Heart right ventricle (tissue), 16 donors: Measurements from ENCODE around the gene ADGRD1. TPM values are rescaled to one million over a fixed set of nuclear protein-coding genes. Genes with fewer than 3 reads are reported as not detected.
"Not testable (repeated sequence)": the region's sequence is repeated elsewhere in the genome, so short reads cannot be mapped to it uniquely, and the experiment has no call there.

Source experiments
- ATAC-seq, 8 donors: fragments of 200-7000 bp; cut with Tn5 transposase; one replicate each; pipeline ENCODE4 v1.9.1; 2020; ENCODE audit warnings: mild to moderate bottlenecking in 8 of 8, moderate library complexity in 8 of 8, moderate number of reproducible peaks in 1 of 8
- DNase-seq, 2 donors: peaks; one replicate each; pipeline ENCODE4 v3.0.0-alpha.2; 2020
- H3K27ac ChIP-seq, 10 donors: fragments of 200-600 bp; sonication (generic) in 2 of 10; one replicate each; pipeline versions ENCODE4 v1.5.0 to v1.8.0; 2020 to 2022; ENCODE audit warnings: mild to moderate bottlenecking in 3 of 10
- H3K27me3 ChIP-seq, 7 donors: fragments of 200-600 bp; one replicate each; pipeline ENCODE4 v1.8.0; 2021 to 2022; ENCODE audit warnings: mild to moderate bottlenecking in 2 of 7
- H3K36me3 ChIP-seq, 9 donors: fragments of 200-600 bp; sonication (generic) in 1 of 9; one replicate each; pipeline versions ENCODE4 v1.5.0 to v1.8.0; 2020 to 2022; ENCODE audit warnings: mild to moderate bottlenecking in 2 of 9
- H3K4me1 ChIP-seq, 9 donors: fragments of 200-600 bp; sonication (generic) in 1 of 9; one replicate each; pipeline versions ENCODE4 v1.5.0 to v1.8.0; 2020 to 2022; ENCODE audit warnings: mild to moderate bottlenecking in 4 of 9
- H3K4me3 ChIP-seq, 10 donors: fragments of 200-600 bp; sonication (generic) in 2 of 10; one replicate each; pipeline versions ENCODE4 v1.5.0 to v1.8.0; 2020 to 2022; ENCODE audit warnings: mild to moderate bottlenecking in 7 of 10, moderate library complexity in 2 of 10
- H3K9me3 ChIP-seq, 11 donors: fragments of 200-600 bp in 10 of 11; sonication (generic) in 2 of 11; one replicate each; pipeline versions ENCODE4 v1.5.0 to v1.8.0; 2013 to 2022; ENCODE audit warnings: mild to moderate bottlenecking in 2 of 11, control low read depth in 1 of 11, moderate library complexity in 1 of 11
- WGBS, 2 donors: extraction: QIAGEN DNeasy Blood & Tissue Kit; methylation state at CpG; one replicate each; pipeline ENCODE4 v1.1.7; 2013; ENCODE audit warnings: inconsistent platforms in 1 of 2; 5-methylcytosine and 5-hydroxymethylcytosine counted together
- intact Hi-C, 10 donors: fragments of 100-400 bp; cut with DNase I; formaldehyde crosslinking; loops; one replicate each; pipeline versions ENCODE4 v1.11.1 to v1.14.2; 2022
- polyA plus RNA-seq, 2 donors: library from polyadenylated mRNA; stranded (reverse); fragments of 200-250 nt; gene quantifications; one replicate each; pipeline ENCODE4 v1.2.3, GENCODE V29; 2013
- total RNA-seq, 10 donors: library from RNA; stranded (reverse); fragmentation: NEBNext Ultra II Directional in 3 of 10; extraction: Animal tissue kit (Norgen Biotek cat#: 25700) in 3 of 10; gene quantifications; one replicate each; pipeline versions ENCODE4 v1.2.1 to v1.2.4, GENCODE V29; 2021 to 2023
- TF ChIP-seq, protein P1 (sequence below), 9 donors: fragments of 200-600 bp; sonication (generic) in 2 of 9; IDR thresholded peaks; one replicate each; pipeline versions ENCODE4 v1.5.0 to v1.8.0; 2021 to 2022; ENCODE audit warnings: antibody characterized with exemption in 9 of 9, mild to moderate bottlenecking in 5 of 9, moderate library complexity in 1 of 9
- donor health status: Arrhythmogenic right ventricular cardiomyopathy.
- donor health status: ischemic (EF 13 %, LVEDD 7.1; RV severe dilation, severe dysfunction).
- donor health status: healthy with polysubstance abuse.
- donor health status: DM: no; HTN: yes; CAD: no.
- donor health status: DM: no; HTN: no; CAD: no.
- donor health status: ischemic (EF 25% LVEDD 6.9; RV normal size, moderate dysfunction).
- donor health status: ischemic (EF 25% LVEDD 5.7; RV mildly dilated, moderate dysfunction).
- donor health status: healthy.
- donor health status: DM: yes; HTN: yes; CAD: no.
- donor health status: Ischemic cardiomyopathy.
- donor health status: ischemic (EF 35%, LVEDD 5.7; RV mildly dilated, moderate dysfunction).
- donor health status: nonischemic (EF 11% LVEDD 7.7; RV severe dilation, severe dysfunction).
- donor health status: DM: yes; HTN: yes; CAD: no.
- donor health status: PGD.
- donor health status: ischemic (EF 29% LVEDD 5.4; RV normal size, mild dysfunction).
- donor health status: nonischemic (EF 23%, LVEDD 6.1; RV moderate dilation, normal function).

ADGRD1 gene
- total and polyA plus RNA-seq, 12 donors = 16.8 to 157 (median 69.7) TPM

DNA sequence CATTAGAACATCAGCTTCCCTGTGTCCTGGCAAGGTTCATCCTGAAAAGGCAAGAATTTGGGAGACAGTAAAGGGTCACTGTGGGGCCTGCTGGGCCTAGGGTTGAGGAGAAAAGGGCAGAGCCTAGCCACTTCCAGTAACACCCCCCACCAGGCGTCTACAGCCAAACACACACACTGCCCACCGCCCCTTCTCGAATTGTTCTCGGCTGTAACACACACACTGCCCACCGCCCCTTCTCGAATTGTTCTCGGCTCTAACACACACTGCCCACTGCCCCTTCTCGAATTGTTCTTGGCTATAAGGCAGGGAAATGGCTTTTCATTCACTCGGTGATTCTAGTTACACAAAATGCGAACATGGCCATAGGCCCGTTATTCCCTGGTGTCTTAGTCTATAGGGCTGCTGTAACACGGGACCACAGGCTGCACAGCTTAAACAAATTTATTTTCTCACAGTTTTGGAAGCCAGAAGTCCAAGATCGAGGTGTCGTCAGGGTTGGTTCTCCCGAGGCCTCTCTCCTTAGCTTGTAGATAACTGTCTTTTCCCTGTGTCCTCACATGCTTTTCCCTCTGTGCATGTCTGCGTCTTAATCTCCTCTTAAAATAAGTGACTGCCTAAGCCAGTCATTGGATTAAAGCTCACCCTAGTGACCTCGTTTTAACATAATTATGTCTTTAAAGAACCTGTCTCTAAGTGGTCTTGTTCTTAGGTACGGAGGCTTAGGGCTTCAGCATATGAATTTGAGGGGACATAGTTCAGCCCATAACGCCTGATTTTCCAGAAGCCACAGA is 171.0 kb downstream of the ADGRD1 start:
- ATAC-seq (no peak), DNase-seq (no peak)
- TF ChIP-seq, protein P1, sequence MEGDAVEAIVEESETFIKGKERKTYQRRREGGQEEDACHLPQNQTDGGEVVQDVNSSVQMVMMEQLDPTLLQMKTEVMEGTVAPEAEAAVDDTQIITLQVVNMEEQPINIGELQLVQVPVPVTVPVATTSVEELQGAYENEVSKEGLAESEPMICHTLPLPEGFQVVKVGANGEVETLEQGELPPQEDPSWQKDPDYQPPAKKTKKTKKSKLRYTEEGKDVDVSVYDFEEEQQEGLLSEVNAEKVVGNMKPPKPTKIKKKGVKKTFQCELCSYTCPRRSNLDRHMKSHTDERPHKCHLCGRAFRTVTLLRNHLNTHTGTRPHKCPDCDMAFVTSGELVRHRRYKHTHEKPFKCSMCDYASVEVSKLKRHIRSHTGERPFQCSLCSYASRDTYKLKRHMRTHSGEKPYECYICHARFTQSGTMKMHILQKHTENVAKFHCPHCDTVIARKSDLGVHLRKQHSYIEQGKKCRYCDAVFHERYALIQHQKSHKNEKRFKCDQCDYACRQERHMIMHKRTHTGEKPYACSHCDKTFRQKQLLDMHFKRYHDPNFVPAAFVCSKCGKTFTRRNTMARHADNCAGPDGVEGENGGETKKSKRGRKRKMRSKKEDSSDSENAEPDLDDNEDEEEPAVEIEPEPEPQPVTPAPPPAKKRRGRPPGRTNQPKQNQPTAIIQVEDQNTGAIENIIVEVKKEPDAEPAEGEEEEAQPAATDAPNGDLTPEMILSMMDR (IDR thresholded peaks at IDR 0.05) = no peak
- no peak overlapping the region for H3K4me3 ChIP-seq
- no peaks in the 10 kb centered on the region for H3K4me1 ChIP-seq
- intact Hi-C loops = no loop called here
- H3K27me3 ChIP-seq = no peaks in the 10 kb centered on the region
- H3K36me3 ChIP-seq = peaks cover 0 to 22% (median 0%) of the 10 kb centered on the region in 9 donors
- no peaks in the 10 kb centered on the region for H3K9me3 ChIP-seq
- 91 to 92% methylated on average over 19 of the region's 19 CpGs for WGBS, 2 donors
- H3K27ac ChIP-seq = no peak overlapping the region

DNA sequence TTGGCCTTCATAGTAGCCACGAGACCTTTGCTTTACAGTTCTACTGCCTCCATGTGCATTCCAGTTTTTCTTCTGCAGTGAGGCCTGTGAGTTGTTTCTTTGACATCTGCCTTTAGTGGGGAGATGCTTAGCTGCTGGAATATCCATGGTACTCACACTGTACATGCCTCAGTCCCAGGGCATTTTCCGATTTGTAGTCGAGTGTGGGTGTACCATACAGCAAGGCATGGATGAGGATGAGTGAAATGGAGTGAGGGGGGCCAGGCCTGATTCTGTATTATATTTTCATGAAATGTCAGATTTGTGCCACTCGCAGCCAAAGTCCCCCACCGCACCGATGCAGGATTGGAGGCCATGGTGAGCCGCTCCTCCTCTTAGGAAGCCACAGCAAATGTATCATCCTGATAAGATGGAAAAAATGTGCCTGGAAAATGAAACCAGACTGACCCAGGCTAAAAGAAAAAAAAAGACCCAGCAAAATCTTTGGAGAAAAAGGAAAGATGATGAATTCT is 173.0 kb downstream of the ADGRD1 start:
- TF ChIP-seq, protein P1 (IDR thresholded peaks at IDR 0.05) = no peak
- intact Hi-C loops = no loop called here
- 95 to 96% methylated on average over 7 of the region's 7 CpGs for WGBS, 2 donors
- H3K4me3 ChIP-seq = no peak overlapping the region
- H3K4me1 ChIP-seq = peaks cover under 1 to 8% (median 5%) of the 10 kb centered on the region in 9 donors
- DNase-seq (no peak), ATAC-seq (no peak)
- no peak overlapping the region for H3K27ac ChIP-seq
- peaks cover 0 to 7% (median 0%) of the 10 kb centered on the region in 9 donors for H3K36me3 ChIP-seq
- H3K9me3 ChIP-seq = no peaks in the 10 kb centered on the region
- H3K27me3 ChIP-seq = no peaks in the 10 kb centered on the region

DNA sequence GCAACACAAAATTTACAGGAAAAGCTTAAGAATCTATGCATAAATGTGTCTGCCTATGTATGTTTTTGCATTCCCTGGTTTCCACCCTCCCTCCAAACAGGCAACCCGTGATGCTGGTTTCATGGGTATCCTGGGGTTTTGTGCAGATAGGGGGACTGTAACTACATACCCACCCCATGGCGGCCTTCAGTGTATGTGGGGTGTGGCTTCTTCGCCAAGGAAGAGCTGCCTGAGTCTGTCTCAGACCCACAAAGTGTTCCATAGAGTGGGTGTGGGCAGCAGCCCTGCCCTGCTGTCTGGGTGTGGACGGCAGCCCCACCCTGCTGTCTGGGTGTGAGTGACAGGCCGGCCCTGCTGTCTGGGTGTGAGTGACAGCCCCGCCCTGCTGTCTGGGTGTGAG is 174.8 kb downstream of the ADGRD1 start:
- DNase-seq (no peak), ATAC-seq (no peak)
- Histone ChIP-seq H3K9me3 (no peaks in the 10 kb centered on the region), H3K4me1 (peaks cover 7 to 18% (median 12%) of the 10 kb centered on the region in 9 donors), H3K27me3 (no peaks in the 10 kb centered on the region), H3K4me3 (no peak overlapping the region), H3K36me3 (peaks cover 0 to 7% (median 0%) of the 10 kb centered on the region in 9 donors), H3K27ac (no peak overlapping the region)
- WGBS, 2 donors = 96 to 97% methylated on average over 6 of the region's 6 CpGs
- intact Hi-C loops = no loop called here
- TF ChIP-seq, protein P1 (IDR thresholded peaks at IDR 0.05) = no peak

DNA sequence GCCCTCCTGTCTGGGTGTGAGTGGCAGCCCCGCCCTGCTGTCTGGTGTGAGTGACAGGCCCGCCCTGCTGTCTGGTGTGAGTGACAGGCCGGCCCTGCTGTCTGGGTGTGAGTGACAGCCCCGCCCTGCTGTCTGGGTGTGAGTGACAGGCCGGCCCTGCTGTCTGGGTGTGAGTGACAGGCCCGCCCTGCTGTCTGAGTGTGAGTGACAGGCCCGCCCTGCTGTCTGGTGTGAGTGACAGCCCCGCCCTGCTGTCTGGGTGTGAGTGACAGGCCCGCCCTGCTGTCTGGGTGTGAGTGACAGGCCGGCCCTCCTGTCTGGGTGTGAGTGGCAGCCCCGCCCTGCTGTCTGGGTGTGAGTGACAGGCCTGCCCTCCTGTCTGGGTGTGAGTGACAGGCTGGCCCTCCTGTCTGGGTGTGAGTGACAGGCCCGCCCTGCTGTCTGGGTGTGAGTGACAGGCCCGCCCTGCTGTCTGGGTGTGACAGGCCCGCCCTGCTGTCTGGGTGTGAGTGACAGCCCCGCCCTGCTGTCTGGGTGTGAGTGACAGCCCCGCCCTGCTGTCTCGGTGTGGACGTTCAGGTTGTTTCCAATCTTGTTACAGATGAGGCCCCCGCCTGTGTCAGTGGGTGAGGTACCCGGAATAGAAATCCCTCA is 175.4 kb downstream of the ADGRD1 start:
- DNase-seq, H3K27me3 ChIP-seq, H3K9me3 ChIP-seq, intact Hi-C loops, H3K4me3 ChIP-seq, H3K36me3 ChIP-seq, H3K27ac ChIP-seq, ATAC-seq: not testable (repeated sequence)
- peaks cover 7 to 18% (median 12%) of the 10 kb centered on the region in 9 donors for H3K4me1 ChIP-seq
- WGBS, 2 donors = 88 to 94% methylated on average over 19 to 20 of the region's 20 CpGs
